ENCODE results near the gene CTSO.
"Not testable (repeated sequence)": the region's sequence is repeated elsewhere in the genome, so short reads cannot be mapped to it uniquely, and the experiment has no call there.

The CTSO gene

DNA sequence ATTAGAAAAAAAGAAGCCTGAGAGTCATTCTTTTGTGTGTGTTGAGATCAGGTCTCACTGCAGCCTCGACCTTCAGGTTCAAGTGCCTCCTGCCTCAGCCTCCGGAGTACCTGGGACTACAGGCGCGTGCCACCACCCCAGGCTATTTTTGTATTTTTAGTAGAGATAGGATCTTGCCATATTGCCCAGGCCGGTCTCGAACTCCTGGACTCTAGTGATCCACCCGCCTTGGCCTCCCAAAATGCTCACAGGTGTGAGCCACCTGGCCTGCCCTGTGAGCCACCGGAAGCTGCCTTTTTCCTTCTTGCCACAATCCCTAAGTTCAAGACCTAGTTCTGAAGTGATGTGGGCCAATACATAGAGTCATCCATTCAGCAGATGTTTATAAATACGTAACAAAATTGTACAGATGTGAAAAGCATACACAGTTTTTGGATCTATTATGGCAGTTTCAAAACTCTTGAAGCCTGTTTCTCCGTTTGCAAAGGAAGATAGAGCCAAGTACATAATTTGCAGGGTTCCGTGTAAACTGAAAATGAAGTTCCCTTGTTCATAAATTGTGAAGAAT lies 536 bp upstream of the CTSO start:
- no peak for DNase-seq

DNA sequence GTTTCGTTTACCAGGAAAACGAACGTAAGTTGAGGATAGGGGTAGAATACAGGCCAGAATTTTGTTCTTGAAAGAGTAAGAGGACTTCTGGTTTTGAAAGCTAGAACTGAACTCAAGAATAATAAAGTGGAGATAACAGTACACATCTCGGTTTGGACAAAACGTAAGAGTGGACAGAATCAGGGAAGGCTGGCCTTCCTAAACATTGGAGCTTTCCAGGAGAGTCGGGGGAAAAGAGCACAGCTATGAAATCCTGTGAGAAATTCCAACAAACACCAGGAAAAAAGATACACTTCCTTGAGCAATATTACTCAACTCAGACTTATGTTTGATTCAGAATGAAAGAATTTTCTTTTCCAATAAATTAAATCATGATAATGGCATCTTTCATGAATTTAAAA lies 1.2 kb downstream of the CTSO start:
- DNase-seq, result no peak

DNA sequence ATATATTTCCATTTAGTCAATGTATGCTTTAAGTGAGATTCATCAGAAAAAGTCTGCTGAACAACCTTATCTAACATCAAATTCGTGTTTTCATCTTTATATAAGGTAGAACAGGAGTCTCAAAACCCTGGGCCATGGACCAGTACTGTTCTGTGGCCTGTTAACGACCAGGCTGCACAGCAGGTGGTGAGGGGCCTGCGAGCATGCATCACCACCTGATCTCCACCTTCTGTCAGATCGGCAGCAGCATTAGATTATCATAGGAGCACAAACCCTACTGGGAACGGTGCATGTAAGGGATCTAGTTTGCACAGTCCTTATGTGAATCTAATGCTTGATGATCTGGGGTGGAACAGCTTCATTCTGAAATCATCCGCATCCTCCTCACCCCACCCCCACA lies 3.2 kb downstream of the CTSO start:
- DNase-seq, result no peak

DNA sequence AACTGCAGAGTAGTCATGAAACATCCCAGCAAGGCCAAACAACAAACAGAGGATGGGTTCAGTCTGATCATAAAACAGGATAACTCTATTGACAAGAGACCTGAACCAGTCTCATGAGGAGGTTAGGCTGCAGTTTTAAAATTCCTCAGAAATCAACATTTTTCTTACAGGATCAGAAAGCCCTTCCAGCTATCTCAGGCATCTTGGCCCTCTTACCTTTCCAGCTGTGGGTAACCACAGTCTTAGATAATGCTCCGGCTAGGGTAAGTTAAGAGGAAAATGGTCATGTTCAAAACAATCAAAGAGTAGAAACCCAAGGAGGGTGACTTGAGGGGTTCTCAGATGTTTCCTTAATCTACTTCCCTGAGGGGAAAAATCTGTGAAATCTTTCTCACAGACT lies 5.1 kb downstream of the CTSO start:
- DNase-seq, result no peak

DNA sequence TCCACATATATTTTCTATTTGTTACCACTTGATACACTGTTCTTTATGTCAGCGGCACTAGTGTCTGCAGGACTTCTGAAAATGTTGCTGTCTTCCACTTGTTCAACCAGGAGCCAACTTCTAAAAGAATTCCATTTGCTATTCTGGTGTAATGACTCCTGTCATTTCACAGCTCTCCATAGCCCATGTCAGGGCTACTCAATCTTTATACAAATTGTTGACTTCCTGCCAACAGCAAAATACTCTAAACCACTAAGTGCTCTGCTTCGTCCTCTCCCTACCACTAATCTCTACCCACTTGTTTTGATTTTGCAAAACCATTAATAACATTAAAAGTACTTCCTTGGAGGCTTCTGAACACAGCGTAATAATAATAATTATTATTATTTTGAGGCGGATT lies 7.2 kb downstream of the CTSO start:
- no peak for DNase-seq

DNA sequence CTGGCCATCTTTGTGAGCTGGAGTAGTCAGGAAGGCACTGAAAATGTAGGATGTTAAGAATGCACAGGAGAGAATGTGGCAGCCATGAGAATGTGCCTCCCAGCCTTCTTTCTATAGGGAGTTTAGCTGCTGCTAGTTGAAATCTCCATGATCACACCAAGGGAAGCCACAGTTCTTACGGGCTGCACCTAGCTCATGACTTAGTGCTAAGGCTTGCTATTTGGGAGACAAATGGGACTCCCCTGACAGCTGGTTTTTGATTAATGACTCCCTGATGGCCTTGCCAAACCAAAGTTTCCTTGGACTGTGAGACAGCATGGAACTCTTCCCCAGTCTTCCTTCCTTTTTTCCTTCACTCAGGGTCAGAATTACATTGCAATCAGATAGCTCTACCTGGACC lies 9.2 kb downstream of the CTSO start:
- no peak for DNase-seq

DNA sequence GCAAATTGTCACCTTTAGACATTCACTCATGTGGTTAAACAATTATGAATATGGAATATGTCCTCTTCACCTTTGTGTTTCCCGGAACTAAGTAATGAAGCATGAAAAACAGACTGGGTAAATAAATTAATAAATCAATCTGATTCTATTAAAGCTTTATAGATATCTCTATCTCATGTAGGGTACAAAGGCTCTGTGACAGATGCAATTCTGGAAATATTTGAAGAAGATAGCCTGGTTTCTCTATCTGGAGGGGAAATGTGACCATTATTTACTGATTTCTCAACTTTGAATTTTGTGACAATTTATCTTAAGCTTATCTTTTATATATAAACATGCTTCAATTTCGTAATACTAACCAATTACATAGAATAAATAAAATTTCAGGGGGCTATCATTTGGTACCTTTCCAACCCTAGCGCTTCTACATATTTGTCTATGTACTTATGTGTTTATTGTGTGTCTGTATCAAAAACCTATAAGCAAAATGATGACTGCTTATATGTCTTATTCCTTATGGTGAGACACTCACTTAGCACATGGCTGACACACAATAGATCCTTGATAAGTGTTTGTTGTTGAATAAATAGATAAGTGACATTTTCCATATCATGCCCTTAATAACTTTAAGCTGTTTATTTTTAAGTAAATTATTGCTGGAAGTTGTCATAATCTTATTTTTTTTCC lies 9.9 kb downstream of the CTSO start:
- no peak for DNase-seq

DNA sequence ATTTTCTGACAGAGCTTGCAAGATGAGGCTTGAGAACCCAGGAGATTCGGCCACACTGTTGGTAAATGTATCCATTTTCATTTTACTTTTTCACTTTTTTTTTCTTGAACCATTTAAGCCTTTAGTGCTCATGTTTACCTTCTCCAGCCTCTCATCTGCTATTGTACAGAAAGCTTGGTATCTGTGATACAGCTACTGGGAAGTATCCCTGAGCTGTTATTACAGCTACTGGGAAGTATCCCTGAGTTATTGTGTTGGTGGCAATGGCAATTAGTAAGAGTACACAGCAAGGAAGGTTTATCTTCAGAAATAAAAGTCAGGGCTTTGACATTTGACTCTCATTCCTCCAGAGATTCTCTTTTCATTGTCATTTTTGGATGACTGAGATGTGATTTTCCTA lies 11.8 kb downstream of the CTSO start:
- no peak for DNase-seq

DNA sequence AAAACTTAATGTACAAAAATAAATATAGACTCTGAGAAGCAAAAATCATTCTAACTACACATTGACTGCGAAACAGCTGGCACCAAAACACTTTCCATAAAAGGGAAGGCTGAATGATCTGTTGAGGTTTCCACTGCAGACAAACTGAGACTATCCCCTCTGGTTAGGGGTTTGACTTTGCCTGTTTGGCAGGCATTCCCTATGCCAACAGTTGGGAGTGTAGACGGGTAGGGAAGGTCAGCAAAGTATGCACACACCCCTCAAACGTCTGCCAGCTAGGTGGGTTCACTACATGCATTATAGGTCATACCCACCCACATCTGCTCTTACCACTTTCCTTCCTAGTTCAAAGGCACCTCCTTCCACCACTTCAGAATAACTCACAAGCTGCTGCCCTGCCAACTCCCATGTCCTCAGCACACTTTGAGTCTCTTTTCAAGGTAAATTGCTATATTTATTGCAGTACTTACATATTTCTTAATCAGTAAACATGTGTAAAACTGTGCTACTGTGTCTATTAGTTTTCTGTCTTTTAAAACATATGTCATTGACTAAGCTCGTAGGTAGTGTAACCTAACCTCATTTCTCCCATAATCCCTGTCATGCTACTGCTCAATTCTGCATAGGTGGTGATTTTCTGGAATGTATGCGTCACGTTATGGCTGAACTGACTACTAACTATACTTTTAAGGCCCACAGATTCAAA lies 12.4 kb downstream of the CTSO start:
- no peak for DNase-seq

DNA sequence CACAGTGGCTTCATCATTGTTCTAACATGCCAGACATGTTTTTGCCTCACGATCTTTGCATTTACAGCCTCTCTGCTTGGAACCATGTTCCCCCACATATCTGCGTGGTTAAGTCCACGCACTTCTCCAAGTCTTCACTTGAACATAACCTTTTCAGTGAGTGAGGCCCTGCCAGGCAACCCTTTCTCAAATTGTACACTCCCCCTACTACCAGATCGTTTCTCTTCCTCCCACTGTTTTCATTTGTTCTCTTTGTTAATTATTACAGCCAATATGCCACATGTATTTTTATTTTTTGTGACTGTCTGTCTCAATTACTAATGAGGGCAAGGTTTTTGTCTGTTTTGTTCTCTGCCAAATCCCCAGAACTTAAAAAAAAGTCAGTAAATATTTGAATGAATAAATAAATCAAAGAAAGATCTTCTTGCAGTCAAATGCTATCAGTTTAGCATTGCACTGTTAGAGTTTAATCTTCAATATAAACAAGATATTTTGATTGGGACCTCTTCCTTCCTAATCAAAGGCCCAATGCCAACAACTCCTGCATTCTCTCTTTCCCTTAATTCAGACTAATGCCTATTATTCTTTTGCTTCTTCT lies 18.2 kb downstream of the CTSO start:
- no peak for DNase-seq

DNA sequence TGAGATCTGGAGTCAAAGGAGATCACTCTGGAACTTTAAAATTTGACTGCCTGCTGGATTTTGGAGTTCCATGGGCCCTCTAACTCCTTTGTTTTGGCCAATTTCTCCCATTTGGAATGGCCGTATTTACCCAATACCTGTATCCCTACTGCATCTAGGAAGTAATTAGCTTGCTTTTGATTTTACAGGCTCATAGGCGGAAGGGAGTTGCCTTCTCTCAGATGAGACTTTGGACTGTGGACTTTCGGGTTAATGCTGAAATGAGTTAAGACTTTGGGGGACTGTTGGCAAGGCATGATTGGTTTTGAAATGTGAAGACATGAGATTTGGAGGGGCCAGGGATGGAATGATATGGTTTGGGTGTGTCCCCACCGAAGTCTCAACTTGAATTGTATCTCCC lies 19.0 kb downstream of the CTSO start:
- DNase-seq, result not testable (repeated sequence)

DNA sequence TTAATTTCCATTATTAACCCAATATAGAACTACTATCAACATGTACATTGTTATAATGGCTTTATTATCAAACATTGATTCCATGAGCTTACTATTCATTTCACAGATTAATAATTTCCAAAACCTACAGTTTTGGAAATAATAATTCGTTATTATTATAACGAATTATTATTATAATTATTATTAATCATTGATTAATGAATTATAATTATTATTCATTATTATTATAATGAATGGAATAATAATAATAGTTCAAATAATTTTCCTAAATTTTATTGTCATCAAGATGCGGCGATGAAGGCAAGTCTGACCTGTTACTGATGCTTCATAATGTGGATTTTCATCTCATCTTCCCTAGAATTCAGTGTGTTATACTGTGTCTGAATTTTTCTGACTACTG lies 22.0 kb downstream of the CTSO start:
- no peak for DNase-seq

DNA sequence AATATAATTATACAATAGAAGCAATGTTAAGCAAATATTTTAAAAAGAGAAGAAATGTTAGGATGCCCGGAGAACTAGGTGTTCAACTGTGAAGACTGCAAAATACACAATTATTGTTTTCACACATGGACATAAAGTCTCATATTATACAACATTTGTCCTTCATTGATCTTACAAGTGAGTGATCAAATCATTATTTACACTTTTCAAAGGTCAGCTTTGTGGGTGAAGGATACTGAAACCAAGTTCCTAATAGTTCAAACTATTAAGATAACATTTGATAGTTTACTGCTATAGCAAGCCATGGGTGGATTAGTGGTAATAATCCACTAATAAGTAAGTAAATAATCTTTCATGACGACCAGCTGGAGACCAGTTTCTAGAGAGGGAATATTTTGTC lies 23.3 kb downstream of the CTSO start:
- no peak for DNase-seq

DNA sequence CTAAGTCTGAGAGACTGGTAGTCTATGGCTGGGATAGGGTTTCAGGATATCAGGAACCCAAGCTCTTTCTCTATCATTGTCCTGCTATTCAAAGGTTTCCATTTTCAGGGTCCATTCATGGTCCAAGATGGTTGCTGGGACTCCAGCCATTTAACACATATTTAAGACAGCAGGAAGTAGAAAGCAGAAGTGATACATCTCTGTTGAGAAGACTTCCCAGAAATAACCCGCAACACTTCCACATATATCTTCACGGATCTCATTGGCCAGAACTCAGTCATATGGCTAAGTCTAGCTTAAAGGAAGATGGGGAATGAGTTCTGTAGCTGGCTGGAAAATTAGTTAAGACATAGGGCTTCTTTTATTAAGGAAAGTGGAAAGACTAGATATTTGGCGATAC lies 23.8 kb downstream of the CTSO start:
- DNase-seq, result no peak

DNA sequence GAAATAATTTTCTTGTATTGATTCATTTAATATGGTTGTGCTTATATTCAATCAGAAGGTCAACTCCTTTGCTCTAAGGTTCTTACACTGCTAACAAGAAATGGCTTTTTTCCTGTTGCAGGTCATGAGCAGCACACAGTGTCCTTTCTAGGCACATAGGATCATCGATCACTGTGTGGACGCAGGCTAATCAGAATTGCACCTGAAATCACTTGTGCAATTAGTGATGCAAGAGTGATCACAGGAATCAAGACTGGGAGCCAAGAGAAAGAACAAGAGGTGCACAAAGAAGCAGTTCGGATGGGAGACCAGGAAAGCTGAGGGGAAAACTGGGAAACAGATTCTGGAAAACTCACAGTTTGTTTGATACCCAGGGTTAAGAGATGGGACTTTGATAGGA lies 29.0 kb downstream of the CTSO start:
- no peak for DNase-seq

DNA sequence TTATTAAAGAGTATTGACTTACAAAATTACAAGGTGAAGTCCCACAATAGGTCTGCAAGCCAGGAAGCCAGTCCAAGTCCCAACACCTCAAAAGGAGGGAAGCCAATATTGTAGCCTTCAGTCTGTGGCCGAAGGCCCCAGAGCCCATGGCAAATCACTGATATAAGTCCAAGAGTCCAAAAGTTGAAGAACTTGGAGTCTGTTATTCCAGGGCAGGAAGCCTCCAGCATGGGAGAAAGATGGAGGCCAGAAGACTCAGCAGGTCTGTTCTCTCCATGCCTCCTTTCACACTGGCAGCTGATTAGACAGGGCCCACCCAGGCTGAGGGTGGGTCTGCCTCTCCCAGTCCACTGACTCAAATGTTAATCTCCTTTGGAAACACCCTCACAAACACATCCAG lies 32.1 kb downstream of the CTSO start:
- no peak for DNase-seq

DNA sequence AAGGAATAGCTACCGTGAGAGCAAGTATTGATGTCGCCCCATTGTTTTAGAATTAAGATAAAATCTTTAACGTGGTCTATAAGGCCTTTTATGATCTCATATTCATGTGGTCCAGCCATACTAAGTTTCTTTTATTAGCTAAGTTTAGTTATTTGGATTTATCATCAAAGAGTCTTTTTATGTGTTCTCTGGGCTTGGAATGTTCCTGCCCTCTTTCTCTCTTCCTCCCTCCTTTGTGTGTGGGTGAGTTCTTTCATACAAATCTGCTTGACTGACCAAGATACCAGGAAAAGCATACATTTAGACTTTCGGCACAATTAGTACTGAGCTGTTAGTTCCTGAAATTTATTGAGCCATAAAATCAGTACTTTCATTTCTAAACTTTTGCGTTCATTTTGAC lies 38.9 kb downstream of the CTSO start:
- DNase-seq, result no peak

DNA sequence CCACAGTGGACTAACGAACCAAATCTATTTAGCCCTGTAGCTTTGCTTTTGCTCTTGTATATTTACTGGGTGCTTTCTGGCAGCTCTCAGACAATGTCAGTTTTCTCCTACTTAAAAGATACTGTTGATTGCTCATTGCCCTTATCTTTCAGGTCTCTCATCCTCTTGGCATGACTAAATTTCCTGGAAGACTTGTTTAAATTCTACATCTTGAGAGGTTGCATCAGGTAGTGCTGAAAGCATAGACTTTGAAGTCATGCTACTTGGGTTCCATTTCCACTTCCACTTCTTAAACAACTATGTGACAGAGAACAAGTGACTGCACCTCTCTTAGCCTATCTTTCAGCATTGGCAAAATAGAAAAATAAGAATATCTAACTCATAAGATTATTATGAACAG lies 41.8 kb downstream of the CTSO start:
- no peak for DNase-seq

DNA sequence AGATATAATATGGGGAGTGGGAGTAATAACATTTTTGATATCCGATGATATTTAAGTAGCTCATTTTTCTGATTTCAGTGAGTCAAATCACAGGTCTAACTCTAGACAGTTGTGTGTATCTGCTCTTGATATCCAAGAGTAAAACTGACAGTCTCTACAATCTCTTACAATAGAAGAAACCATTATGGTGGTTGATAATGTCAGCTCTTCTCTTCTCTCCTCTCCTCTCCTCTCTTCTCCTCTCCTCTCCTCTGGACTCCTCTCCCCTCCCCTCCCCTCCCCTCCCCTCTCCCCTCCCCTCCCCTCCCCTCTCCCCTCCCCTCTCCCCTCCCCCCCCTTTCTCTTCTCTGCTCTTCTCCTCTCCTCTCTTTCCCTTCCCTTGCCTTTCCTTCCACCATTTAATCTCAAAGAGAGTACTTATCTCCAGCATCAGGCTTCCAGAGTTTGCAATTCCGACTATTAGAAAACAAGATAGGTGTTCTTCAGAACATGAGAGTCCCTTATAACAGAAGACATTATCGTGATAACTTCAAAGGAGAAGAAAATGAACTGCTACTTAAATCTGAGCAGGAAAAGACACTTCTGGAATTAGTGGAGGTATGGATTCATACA lies 43.9 kb downstream of the CTSO start:
- no peak for DNase-seq

DNA sequence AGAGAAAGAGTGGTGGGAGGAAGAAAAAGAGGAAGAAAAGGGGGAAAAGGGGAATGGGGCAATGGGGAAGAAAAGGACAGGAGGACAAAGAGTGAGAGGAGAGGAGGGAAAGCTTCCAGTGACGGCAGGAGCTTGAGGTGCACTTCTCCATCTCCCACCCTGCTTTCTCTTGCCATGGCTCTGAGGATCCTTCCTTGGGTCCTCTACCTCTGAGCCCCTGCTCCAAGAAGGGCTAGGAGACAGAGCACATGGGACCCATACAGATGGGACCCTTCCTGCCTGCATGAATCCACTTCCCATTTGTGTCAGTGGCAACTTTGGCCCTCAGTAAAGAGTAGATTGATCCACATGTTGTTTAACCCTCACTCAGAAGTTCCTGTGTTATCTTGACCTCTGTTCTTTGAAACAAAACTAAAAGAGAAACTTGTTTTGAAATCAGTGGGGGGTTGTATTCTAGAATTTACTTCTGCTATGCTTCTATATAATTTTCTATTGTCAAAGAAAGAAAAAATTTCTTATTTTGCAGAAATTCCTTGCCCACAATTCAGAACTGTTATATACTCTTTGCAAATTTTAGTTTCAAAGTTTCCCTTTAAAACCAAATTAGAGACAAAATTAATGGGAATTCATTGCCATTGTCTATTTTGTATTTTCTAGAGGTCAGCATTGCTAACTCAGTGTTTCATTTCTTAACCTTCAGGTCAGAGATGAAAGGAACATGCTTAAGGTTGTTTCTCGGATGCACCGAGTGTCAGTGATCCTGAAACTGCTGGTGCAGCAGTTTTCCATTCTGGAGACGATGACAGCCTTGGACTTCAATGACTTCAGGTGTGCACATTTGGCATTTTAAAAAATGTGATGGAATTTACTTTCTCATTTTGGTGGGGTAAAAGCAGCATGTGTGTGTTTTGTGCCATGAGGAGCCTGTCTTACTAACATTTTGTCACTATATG lies 45.2 kb downstream of the CTSO start:
- DNase-seq, result no peak

DNA sequence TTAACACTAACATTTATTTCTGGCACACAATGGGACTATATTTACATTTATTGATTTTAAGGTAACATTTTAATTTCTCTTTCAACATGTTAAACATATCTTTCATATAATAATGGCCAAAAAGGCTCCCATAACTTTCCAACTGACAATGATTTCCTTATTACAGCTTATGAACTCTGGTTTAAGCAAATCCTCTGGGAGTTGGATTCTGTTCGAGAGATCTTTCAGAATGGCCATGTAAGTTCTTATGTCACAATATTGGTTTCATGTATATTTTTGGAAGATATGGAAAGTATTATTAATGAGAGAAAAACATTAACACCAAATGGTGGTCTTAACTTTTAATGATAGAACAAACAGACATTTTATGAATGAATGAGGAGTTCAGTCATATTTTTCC lies 46.1 kb downstream of the CTSO start:
- DNase-seq, result no peak

DNA sequence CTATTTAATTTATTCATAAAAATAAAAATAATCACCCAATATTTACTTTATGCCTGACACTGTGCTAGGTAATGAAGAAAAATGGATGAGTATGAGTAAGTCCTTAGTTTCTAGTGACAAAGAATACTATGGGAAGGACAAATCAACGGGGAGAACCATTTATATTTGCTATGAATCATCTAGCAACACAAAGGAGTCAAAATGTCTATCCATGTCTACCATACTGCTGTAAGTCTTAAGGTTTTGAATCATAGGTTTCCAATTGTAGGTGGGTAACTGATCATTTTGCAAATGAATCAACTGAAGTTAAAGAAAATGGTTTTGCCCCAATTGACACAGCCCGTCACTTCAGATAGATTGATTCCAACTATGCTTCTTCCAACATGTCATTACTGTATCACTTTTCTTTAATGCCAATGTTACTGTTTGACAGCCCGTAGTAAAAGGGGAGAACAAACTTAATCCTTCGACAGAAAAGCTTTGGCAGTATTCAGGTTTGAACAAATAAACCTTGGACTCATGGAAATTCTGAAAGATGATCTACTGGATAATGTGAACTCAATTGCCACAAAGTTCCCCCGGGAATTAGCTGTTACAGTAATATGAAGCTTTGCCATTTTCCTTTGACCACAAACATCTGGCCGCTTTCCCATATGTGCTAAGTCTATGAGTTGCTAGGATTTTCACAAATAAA lies 47.0 kb downstream of the CTSO start:
- DNase-seq, result no peak
